CD14-positive monocyte (primary cell): ENCODE results near the gene ENGASE. TPM values are rescaled to one million over a fixed set of nuclear protein-coding genes. Genes with fewer than 3 reads are reported as not detected.

Experiments
- DNase-seq, 3 donors: peaks; one replicate each; pipeline ENCODE4 v3.0.0-alpha.2; 2011 to 2022
- H2AFZ ChIP-seq: 2 replicates; pipeline ENCODE4 v1.6.0; 2012; ENCODE audit warnings: mild to moderate bottlenecking, low read depth, low read length, inconsistent platforms; ENCODE audit not compliant: insufficient read depth, poor library complexity, severe bottlenecking
- H3K27ac ChIP-seq, 2 donors: 1 replicate in 1 of 2; 2 replicates in 1 of 2; pipeline ENCODE4 v1.5.1; 2012 to 2013; ENCODE audit warnings: low read length in 2 of 2, control low read depth in 1 of 2, inconsistent platforms in 1 of 2, low read depth in 1 of 2, mild to moderate bottlenecking in 1 of 2
- H3K27me3 ChIP-seq, 2 donors: one replicate each; pipeline versions ENCODE4 v1.6.0 to v1.6.1; 2011 to 2013; ENCODE audit warnings: low read length in 2 of 2; ENCODE audit not compliant: control insufficient read depth in 2 of 2, insufficient read depth in 2 of 2
- H3K36me3 ChIP-seq, 2 donors: replicated peaks in 1 of 2; 1 replicate in 1 of 2; 2 replicates in 1 of 2; pipeline versions ENCODE4 v1.5.1 to v1.6.1; 2012 to 2013; ENCODE audit warnings: low read length in 2 of 2, control low read depth in 1 of 2, inconsistent platforms in 1 of 2, mild to moderate bottlenecking in 1 of 2; ENCODE audit not compliant: insufficient read depth in 2 of 2, control insufficient read depth in 1 of 2
- H3K4me1 ChIP-seq, 2 donors: 1 replicate in 1 of 2; 2 replicates in 1 of 2; pipeline versions ENCODE4 v1.5.1 to v1.6.1; 2012 to 2013; ENCODE audit warnings: low read length in 2 of 2, control low read depth in 1 of 2, inconsistent platforms in 1 of 2, mild to moderate bottlenecking in 1 of 2, moderate library complexity in 1 of 2; ENCODE audit not compliant: insufficient read depth in 2 of 2, control insufficient read depth in 1 of 2
- H3K4me2 ChIP-seq: replicated peaks from 2 replicates; pipeline ENCODE3; 2012; ENCODE audit warnings: low read length, moderate library complexity, mild to moderate bottlenecking; ENCODE audit not compliant: poor library complexity, severe bottlenecking; ENCODE audit errors: extremely low read depth
- H3K4me3 ChIP-seq, 3 experiments: fragments of 200-600 bp in 1 of 3; sonication (generic) in 1 of 3; replicated peaks in 1 of 3; 1 replicate in 2 of 3; 2 replicates in 1 of 3; pipeline ENCODE4 v1.5.1; 2011 to 2013; ENCODE audit warnings: low read length in 3 of 3, mild to moderate bottlenecking in 3 of 3, control low read depth in 2 of 3, low read depth in 2 of 3, inconsistent platforms in 1 of 3, moderate library complexity in 1 of 3
- H3K79me2 ChIP-seq: 2 replicates; pipeline ENCODE4 v1.6.0; 2012; ENCODE audit warnings: mild to moderate bottlenecking, control low read depth, inconsistent platforms, low read length, moderate library complexity; ENCODE audit not compliant: insufficient read depth
- H3K9ac ChIP-seq: 2 replicates; pipeline ENCODE4 v1.6.0; 2017; ENCODE audit warnings: low read length, mild to moderate bottlenecking; ENCODE audit not compliant: insufficient read depth, poor library complexity, severe bottlenecking
- H3K9me3 ChIP-seq, 2 donors: replicated peaks in 1 of 2; 1 replicate in 1 of 2; 2 replicates in 1 of 2; pipeline versions ENCODE4 v1.5.1 to v1.6.1; 2012 to 2013; ENCODE audit warnings: low read length in 2 of 2, control low read depth in 1 of 2; ENCODE audit not compliant: control insufficient read depth in 1 of 2, insufficient read depth in 1 of 2
- H4K20me1 ChIP-seq: 2 replicates; pipeline ENCODE4 v1.6.0; 2012; ENCODE audit warnings: mild to moderate bottlenecking, low read length, control low read depth, moderate library complexity; ENCODE audit not compliant: insufficient read depth
- H3K27ac Mint-ChIP-seq, 7 donors: one replicate each; pipeline ENCODE4 v1.8.0; 2020; ENCODE audit warnings: mild to moderate bottlenecking in 7 of 7, mixed read lengths in 7 of 7, moderate library complexity in 6 of 7, inconsistent platforms in 2 of 7
- H3K27me3 Mint-ChIP-seq, 3 donors: one replicate each; pipeline ENCODE4 v1.8.0; 2021 to 2022; ENCODE audit warnings: low read depth in 3 of 3, mild to moderate bottlenecking in 3 of 3, mixed read lengths in 3 of 3, moderate library complexity in 3 of 3, inconsistent platforms in 1 of 3
- H3K36me3 Mint-ChIP-seq, 2 donors: one replicate each; pipeline ENCODE4 v1.8.0; 2020; ENCODE audit warnings: mixed read lengths in 2 of 2, inconsistent platforms in 1 of 2, mild to moderate bottlenecking in 1 of 2
- H3K4me1 Mint-ChIP-seq: one replicate; pipeline ENCODE4 v1.8.0; 2020; ENCODE audit warnings: mild to moderate bottlenecking, mixed read lengths
- H3K4me3 Mint-ChIP-seq, 2 donors: one replicate each; pipeline ENCODE4 v1.8.0; 2020; ENCODE audit warnings: mild to moderate bottlenecking in 2 of 2, mixed read lengths in 2 of 2, moderate library complexity in 1 of 2
- H3K9me3 Mint-ChIP-seq, 7 donors: one replicate each; pipeline ENCODE4 v1.8.0; 2020 to 2022; ENCODE audit warnings: mixed read lengths in 7 of 7, mild to moderate bottlenecking in 6 of 7, moderate library complexity in 6 of 7, inconsistent platforms in 2 of 7
- CTCF ChIP-seq: fragments of 200-600 bp; IDR thresholded peaks from one replicate; pipeline ENCODE4 v1.8.0; 2022; ENCODE audit warnings: antibody characterized with exemption, mild to moderate bottlenecking
- WGBS: methylation state at CpG from one replicate; pipeline ENCODE4 v1.1.5; 2013; ENCODE audit warnings: missing lambda C conversion rate; ENCODE audit not compliant: insufficient coverage; 5-methylcytosine and 5-hydroxymethylcytosine counted together
- intact Hi-C, 2 donors: fragments of 100-400 bp; cut with micrococcal nuclease; formaldehyde crosslinking; loops; one replicate each; pipeline versions ENCODE4 v1.15.0 to v1.15.1; 2023
- polyA plus RNA-seq, 3 donors: library from polyadenylated mRNA; depleted of rRNA in 1 of 3; unstranded in 2 of 3; stranded (reverse) in 1 of 3; fragments of 300-500 nt in 2 of 3; fragments of >200 nt in 1 of 3; fragmentation: Illumina TruSeq in 2 of 3; gene quantifications; 1 replicate in 2 of 3; 2 replicates in 1 of 3; pipeline ENCODE4 v1.2.3, GENCODE V29; 2012 to 2021

The ENGASE gene
- polyA plus RNA-seq, 3 donors, result 2.6 to 150 (median 3.0) TPM

- no peaks in the 10 kb centered on the region for H3K36me3 Mint-ChIP-seq
- H3K4me1 ChIP-seq, result no peaks in the 10 kb centered on the region
- no peaks in the 10 kb centered on the region for H3K79me2 ChIP-seq
- H3K4me3 Mint-ChIP-seq, result no peak overlapping the region
- peaks cover 0 to 40% of the 10 kb centered on the region in 2 donors for H3K27me3 ChIP-seq
- no peak overlapping the region for H3K4me2 ChIP-seq
- no peak overlapping the region for H3K27ac ChIP-seq
- TF ChIP-seq CTCF, result no peak
- no peak overlapping the region for H3K4me3 ChIP-seq
- no peak overlapping the region for H2AFZ ChIP-seq
- H3K36me3 ChIP-seq, result no peaks in the 10 kb centered on the region
- DNase-seq, result no peak
- no peaks in the 10 kb centered on the region for H3K4me1 Mint-ChIP-seq
- H4K20me1 ChIP-seq, result no peaks in the 10 kb centered on the region
- WGBS, result 87% methylated on average over 4 of the region's 15 CpGs
- intact Hi-C loops, result no loop called here
- H3K27me3 Mint-ChIP-seq, result peaks cover 27 to 62% (median 35%) of the 10 kb centered on the region in 3 donors
- H3K9ac ChIP-seq, result no peak overlapping the region
- peaks cover 0 to 9% (median 0%) of the 10 kb centered on the region in 7 donors for H3K9me3 Mint-ChIP-seq
- no peak overlapping the region for H3K27ac Mint-ChIP-seq
- no peaks in the 10 kb centered on the region for H3K9me3 ChIP-seq
Measured at GRCh38 chr17:79095345-79096055, 20.9 kb downstream of the ENGASE start.

DNA sequence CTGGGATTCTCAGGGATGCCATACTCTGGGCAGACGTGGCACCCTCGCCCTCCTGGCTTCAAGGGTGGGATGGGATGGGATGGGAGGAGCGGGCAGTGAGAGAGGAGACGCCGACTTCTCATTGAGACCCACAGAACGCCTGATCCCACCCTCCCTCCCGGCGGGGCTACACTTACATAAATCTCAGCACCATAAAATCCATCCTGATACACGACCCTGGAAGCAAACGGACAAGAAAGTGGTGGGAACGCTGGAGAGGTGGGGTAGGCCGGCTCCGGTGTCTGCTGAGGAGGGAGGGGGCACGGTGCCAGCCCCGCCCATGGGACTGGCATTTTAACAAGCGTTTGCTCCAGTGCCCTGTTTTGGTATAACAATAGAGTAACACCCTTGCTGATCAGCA, 21.9 kb downstream of the ENGASE start:
- intact Hi-C loops, result no loop called here
- H4K20me1 ChIP-seq, result no peaks in the 10 kb centered on the region
- peaks cover 0 to 9% (median 0%) of the 10 kb centered on the region in 7 donors for H3K9me3 Mint-ChIP-seq
- no peak overlapping the region for H3K27ac Mint-ChIP-seq
- H3K4me1 Mint-ChIP-seq, result no peaks in the 10 kb centered on the region
- DNase-seq, result no peak
- H2AFZ ChIP-seq, result no peak overlapping the region
- no peaks in the 10 kb centered on the region for H3K9me3 ChIP-seq
- H3K4me2 ChIP-seq, result no peak overlapping the region
- H3K36me3 Mint-ChIP-seq, result no peaks in the 10 kb centered on the region
- no peaks in the 10 kb centered on the region for H3K79me2 ChIP-seq
- peak overlapping the region in 1 of 2 donors; percentile 2 for H3K4me3 Mint-ChIP-seq
- no peak overlapping the region for H3K9ac ChIP-seq
- H3K36me3 ChIP-seq, result no peaks in the 10 kb centered on the region
- H3K4me1 ChIP-seq, result no peaks in the 10 kb centered on the region
- no CpG with 5 or more reads among the region's 16 CpGs for WGBS
- H3K4me3 ChIP-seq, result no peak overlapping the region
- H3K27me3 Mint-ChIP-seq, result peaks cover 27 to 62% (median 39%) of the 10 kb centered on the region in 3 donors
- no peak overlapping the region for H3K27ac ChIP-seq
- peaks cover 0 to 40% of the 10 kb centered on the region in 2 donors for H3K27me3 ChIP-seq
- no peak for TF ChIP-seq CTCF
